SK-N-SH (cell line): ENCODE measurements around the gene GSS. TPM values are rescaled to one million over a fixed set of nuclear protein-coding genes. Genes with fewer than 3 reads are reported as not detected.

Experiments
- CTCF ChIA-PET: fragments of 300-600, 350-600 bp; formaldehyde crosslinking; extraction: SDS; loops from one replicate; lab custom pipeline; 2021; lab: Yijun Ruan, JAX
- POLR2A ChIA-PET: fragments of 350-600 bp; sonication (Branson Sonifier 250); formaldehyde crosslinking; extraction: SDS; loops from one replicate; lab custom pipeline; 2020; ENCODE audit warnings: antibody characterized with exemption, inconsistent platforms; lab: Yijun Ruan, JAX
- DNase-seq: peaks from one replicate; pipeline ENCODE4 v3.0.0; 2012
- H2AFZ ChIP-seq: fragments of 200-600 bp; sonication (generic); 2 replicates; pipeline ENCODE4 v1.8.1; 2016; ENCODE audit warnings: antibody characterized with exemption, mild to moderate bottlenecking, low read depth
- H3F3A ChIP-seq: fragments of 200-600 bp; sonication (generic); replicated peaks from 2 replicates; pipeline ENCODE3; 2016; ENCODE audit warnings: antibody characterized with exemption, mild to moderate bottlenecking; ENCODE audit not compliant: insufficient read depth
- H3K27ac ChIP-seq, 2 experiments: fragments of 200-500 bp in 1 of 2; fragments of 200-600 bp in 1 of 2; sonication (Bioruptor generic) in 1 of 2; sonication (generic), shearing (Covaris generic) in 1 of 2; 2 replicates each; pipeline versions ENCODE4 v1.5.1 to v1.6.1; 2014 to 2016; ENCODE audit warnings: low read depth in 2 of 2, inconsistent platforms in 1 of 2, low read length in 1 of 2, mild to moderate bottlenecking in 1 of 2, mixed read lengths in 1 of 2
- H3K27me3 ChIP-seq: fragments of 200-600 bp; sonication (generic), shearing (Covaris generic); 2 replicates; pipeline ENCODE4 v1.6.1; 2016; ENCODE audit warnings: mixed run types; ENCODE audit not compliant: insufficient read depth
- H3K36me3 ChIP-seq, 2 experiments: fragments of 200-500 bp in 1 of 2; fragments of 200-600 bp in 1 of 2; sonication (Bioruptor generic) in 1 of 2; sonication (generic) in 1 of 2; replicated peaks in 1 of 2; 2 replicates each; pipeline versions ENCODE3 to v1.5.1; 2014 to 2016; ENCODE audit warnings: low read length in 1 of 2, mild to moderate bottlenecking in 1 of 2; ENCODE audit not compliant: insufficient read depth in 2 of 2, control insufficient read depth in 1 of 2
- H3K4me1 ChIP-seq, 2 experiments: fragments of 200-500 bp in 1 of 2; fragments of 200-600 bp in 1 of 2; sonication (Bioruptor generic) in 1 of 2; sonication (generic), shearing (Covaris generic) in 1 of 2; 2 replicates each; pipeline versions ENCODE4 v1.5.1 to v1.6.1; 2014 to 2016; ENCODE audit warnings: low read depth in 1 of 2, low read length in 1 of 2, mixed run types in 1 of 2; ENCODE audit not compliant: insufficient read depth in 2 of 2, control insufficient read depth in 1 of 2
- H3K4me2 ChIP-seq: fragments of 200-600 bp; sonication (generic), shearing (Covaris generic); 2 replicates; pipeline ENCODE4 v1.6.1; 2017; ENCODE audit warnings: mixed run types
- H3K4me3 ChIP-seq, 2 experiments: fragments of 200-500 bp in 1 of 2; fragments of 200-600 bp in 1 of 2; sonication (Bioruptor generic) in 1 of 2; sonication (generic), shearing (Covaris generic) in 1 of 2; 2 replicates each; pipeline versions ENCODE4 v1.5.1 to v1.8.1; 2014 to 2016; ENCODE audit warnings: low read depth in 2 of 2, inconsistent platforms in 1 of 2, low read length in 1 of 2, mild to moderate bottlenecking in 1 of 2, mixed read lengths in 1 of 2, moderate library complexity in 1 of 2
- H3K79me2 ChIP-seq: fragments of 200-600 bp; sonication (generic); 2 replicates; pipeline ENCODE4 v1.8.1; 2017; ENCODE audit warnings: mild to moderate bottlenecking; ENCODE audit not compliant: insufficient read depth
- H3K9ac ChIP-seq: fragments of 200-600 bp; sonication (generic); 2 replicates; pipeline ENCODE4 v1.6.1; 2017; ENCODE audit warnings: mixed run types
- H3K9me2 ChIP-seq: fragments of 200-600 bp; sonication (generic); 2 replicates; pipeline ENCODE4 v1.6.1; 2017; ENCODE audit warnings: mixed run types
- H3K9me3 ChIP-seq: fragments of 200-600 bp; sonication (generic); 2 replicates; pipeline ENCODE4 v1.6.1; 2017; ENCODE audit warnings: mixed run types, mild to moderate bottlenecking, moderate library complexity
- H4K20me1 ChIP-seq: fragments of 200-600 bp; sonication (generic); 2 replicates; pipeline ENCODE4 v1.6.1; 2017; ENCODE audit warnings: mild to moderate bottlenecking, mixed run types; ENCODE audit not compliant: insufficient read depth
- CTCF ChIP-seq: fragments of 200-600 bp; sonication (generic); IDR thresholded peaks from 2 replicates; pipeline ENCODE4 v1.6.1; 2017; ENCODE audit warnings: antibody characterized with exemption, mild to moderate bottlenecking, moderate library complexity
- ELF1 ChIP-seq: IDR thresholded peaks from 2 replicates; pipeline ENCODE4 v1.4.0; 2012
- EZH2phosphoT487 ChIP-seq: fragments of 200-600 bp; sonication (generic); IDR thresholded peaks from 2 replicates; pipeline ENCODE4 v1.6.1; 2017; ENCODE audit warnings: low read depth, mixed run types, mild to moderate bottlenecking, antibody characterized with exemption, moderate library complexity, borderline replicate concordance
- FOSL2 ChIP-seq: IDR thresholded peaks from 2 replicates; pipeline ENCODE4 v1.4.0; 2012; ENCODE audit warnings: low read depth, mild to moderate bottlenecking, moderate library complexity, borderline replicate concordance
- FOXJ3 ChIP-seq: sonication (generic); formaldehyde crosslinking; IDR thresholded peaks from 2 replicates; pipeline ENCODE4 v1.5.1; 2020; ENCODE audit warnings: mild to moderate bottlenecking, missing genetic modification reagents
- IRF3 ChIP-seq: fragments of 150-350 bp; IDR thresholded peaks from 2 replicates; pipeline ENCODE4 v1.6.1; 2016; ENCODE audit warnings: mild to moderate bottlenecking, low read depth, low read length
- JUND ChIP-seq: IDR thresholded peaks from 2 replicates; pipeline ENCODE4 v1.4.0; 2012
- PBX3 ChIP-seq: IDR thresholded peaks from 2 replicates; pipeline ENCODE4; 2012
- POLR2AphosphoS5 ChIP-seq: IDR thresholded peaks from 2 replicates; pipeline ENCODE4 v1.6.1; 2012; ENCODE audit warnings: low read depth, low read length
- RAD21 ChIP-seq: IDR thresholded peaks from 2 replicates; pipeline ENCODE4 v1.6.1; 2012; ENCODE audit warnings: mild to moderate bottlenecking, low read length
- TCF12 ChIP-seq: IDR thresholded peaks from 2 replicates; pipeline ENCODE4 v1.4.0; 2012
- USF1 ChIP-seq: IDR thresholded peaks from 2 replicates; pipeline ENCODE4 v1.4.0; 2012; ENCODE audit warnings: low read depth, borderline replicate concordance
- USF2 ChIP-seq: fragments of 150-350 bp; IDR thresholded peaks from 2 replicates; pipeline ENCODE4 v1.6.1; 2017; ENCODE audit warnings: antibody characterized with exemption, low read length, low read depth, borderline replicate concordance
- whole genome bisulfite sequencing: methylation state at CpG from one replicate; pipeline ENCODE4 v1.1.6; 2017; ENCODE audit warnings: low lambda C conversion rate; 5-methylcytosine and 5-hydroxymethylcytosine counted together
- polyA plus RNA-seq, 3 experiments: library from polyadenylated mRNA; depleted of rRNA; stranded (reverse); fragments of >200 nt; gene quantifications; 2 replicates each; pipeline ENCODE4 v1.2.3, GENCODE V29; 2012

GSS gene
- polyA plus RNA-seq, 1 of the 3 experiments (the other 2 are of a cell fraction): 95.6 TPM

- TF ChIP-seq JUND (no peak), ELF1 (no peak), IRF3 (no peak), PBX3 (no peak)
Measured at GRCh38 chr20:35000922-35001595, 45.5 kb upstream of the GSS start (continued).

DNA sequence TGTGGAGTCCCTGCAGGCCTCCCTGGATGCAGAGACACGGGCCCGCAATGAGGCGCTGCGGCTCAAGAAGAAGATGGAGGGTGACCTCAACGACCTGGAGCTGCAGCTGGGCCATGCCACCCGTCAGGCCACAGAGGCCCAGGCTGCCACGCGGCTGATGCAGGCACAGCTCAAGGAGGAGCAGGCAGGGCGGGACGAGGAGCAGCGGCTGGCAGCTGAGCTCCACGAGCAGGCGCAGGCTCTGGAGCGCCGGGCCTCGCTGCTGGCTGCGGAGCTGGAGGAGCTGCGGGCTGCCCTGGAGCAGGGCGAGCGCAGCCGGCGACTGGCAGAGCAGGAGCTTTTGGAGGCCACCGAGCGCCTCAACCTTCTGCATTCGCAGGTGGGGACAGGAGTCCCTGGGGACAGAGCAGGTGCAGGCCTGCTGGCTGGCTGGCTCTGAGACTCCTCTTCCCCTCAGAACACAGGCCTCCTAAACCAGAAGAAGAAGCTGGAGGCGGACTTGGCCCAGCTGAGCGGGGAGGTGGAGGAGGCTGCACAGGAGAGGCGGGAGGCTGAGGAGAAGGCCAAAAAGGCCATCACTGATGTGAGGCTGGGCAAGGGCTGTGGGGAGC is 44.8 kb upstream of the GSS start:
- Histone ChIP-seq H3K27ac (no peak overlapping the region), H3K79me2 (no peaks in the 10 kb centered on the region), H3K36me3 (peaks cover 12 to 86% of the 10 kb centered on the region in 2 experiments), H3K4me2 (no peak overlapping the region), H3K9ac (no peak overlapping the region), H3K27me3 (no peaks in the 10 kb centered on the region), H4K20me1 (no peaks in the 10 kb centered on the region), H3K9me3 (no peaks in the 10 kb centered on the region), H3K4me1 (no peaks in the 10 kb centered on the region; a peak in 1 of 4 replicates), H3K9me2 (no peaks in the 10 kb centered on the region), H2AFZ (no peak overlapping the region), H3K4me3 (no peak overlapping the region), H3F3A (no peaks in the 10 kb centered on the region)
- TF ChIP-seq CTCF (no peak), USF2 (no peak), POLR2AphosphoS5 (no peak)
- POLR2A ChIA-PET: no interaction called here
- 99% methylated on average over 21 of the region's 28 CpGs for WGBS
- CTCF ChIA-PET: interaction anchor here (0.9 to 4.2 kb wide), 4 partner anchors 37 to 131 kb away, joined by 3 to 33 read pairs (median 6); partner anchors contain the start of genes GGT7 and TRPC4AP
- no peak for DNase-seq

- no peak for DNase-seq
- H3K4me1 ChIP-seq: no peaks in the 10 kb centered on the region; a peak in 1 of 4 replicates
- H3K79me2 ChIP-seq: no peaks in the 10 kb centered on the region
- H3F3A ChIP-seq: no peaks in the 10 kb centered on the region
- TF ChIP-seq USF1 (no peak), EZH2phosphoT487 (no peak), RAD21 (no peak), TCF12 (no peak), FOXJ3 (CRISPR knock-in tag) (no peak), PBX3 (no peak), FOSL2 (no peak)
- CTCF ChIA-PET: interaction anchor here (4.2 kb wide), 1 partner anchor 126 kb away, joined by 33 read pairs; the partner anchor contains the start of gene GGT7
- H3K27me3 ChIP-seq: no peaks in the 10 kb centered on the region
- no peak overlapping the region for H3K27ac ChIP-seq
- no peaks in the 10 kb centered on the region for H4K20me1 ChIP-seq
- H3K4me2 ChIP-seq: no peak overlapping the region
- H3K9me3 ChIP-seq: no peaks in the 10 kb centered on the region
- H3K9ac ChIP-seq: no peak overlapping the region
- H3K4me3 ChIP-seq: no peak overlapping the region
- H3K36me3 ChIP-seq: peaks cover 8 to 80% of the 10 kb centered on the region in 2 experiments
- no peak overlapping the region for H2AFZ ChIP-seq
- WGBS: 100% methylated on average over 5 of the region's 10 CpGs
- H3K9me2 ChIP-seq: no peaks in the 10 kb centered on the region
- POLR2A ChIA-PET: no interaction called here
Measured at GRCh38 chr20:34999782-35000181, 44.2 kb upstream of the GSS start.
